GM06990 (cell line): ENCODE measurements around the gene PIK3IP1.

Experiments used
- DNase-seq: peaks from one replicate; pipeline ENCODE4 v3.0.0-alpha.2; 2011; ENCODE audit not compliant: insufficient read length; ENCODE audit errors: extremely low read depth
- H3K27me3 ChIP-seq: replicated peaks from 2 replicates; pipeline ENCODE4 v1.6.0; 2011; ENCODE audit warnings: low read length; ENCODE audit not compliant: control insufficient read depth, insufficient read depth
- H3K36me3 ChIP-seq: 2 replicates; pipeline ENCODE4 v1.5.1; 2011; ENCODE audit warnings: low read length; ENCODE audit not compliant: control insufficient read depth, insufficient read depth
- H3K4me3 ChIP-seq: replicated peaks from 2 replicates; pipeline ENCODE4 v1.5.1; 2011; ENCODE audit warnings: low read depth, mild to moderate bottlenecking, control low read depth, low read length
- TF ChIP-seq, protein P1 (sequence below): IDR thresholded peaks from 2 replicates; pipeline ENCODE4 v1.5.1; 2011; ENCODE audit warnings: low read length, control low read depth, mild to moderate bottlenecking, inconsistent platforms; ENCODE audit not compliant: insufficient read depth, poor library complexity, severe bottlenecking

The PIK3IP1 gene

DNA sequence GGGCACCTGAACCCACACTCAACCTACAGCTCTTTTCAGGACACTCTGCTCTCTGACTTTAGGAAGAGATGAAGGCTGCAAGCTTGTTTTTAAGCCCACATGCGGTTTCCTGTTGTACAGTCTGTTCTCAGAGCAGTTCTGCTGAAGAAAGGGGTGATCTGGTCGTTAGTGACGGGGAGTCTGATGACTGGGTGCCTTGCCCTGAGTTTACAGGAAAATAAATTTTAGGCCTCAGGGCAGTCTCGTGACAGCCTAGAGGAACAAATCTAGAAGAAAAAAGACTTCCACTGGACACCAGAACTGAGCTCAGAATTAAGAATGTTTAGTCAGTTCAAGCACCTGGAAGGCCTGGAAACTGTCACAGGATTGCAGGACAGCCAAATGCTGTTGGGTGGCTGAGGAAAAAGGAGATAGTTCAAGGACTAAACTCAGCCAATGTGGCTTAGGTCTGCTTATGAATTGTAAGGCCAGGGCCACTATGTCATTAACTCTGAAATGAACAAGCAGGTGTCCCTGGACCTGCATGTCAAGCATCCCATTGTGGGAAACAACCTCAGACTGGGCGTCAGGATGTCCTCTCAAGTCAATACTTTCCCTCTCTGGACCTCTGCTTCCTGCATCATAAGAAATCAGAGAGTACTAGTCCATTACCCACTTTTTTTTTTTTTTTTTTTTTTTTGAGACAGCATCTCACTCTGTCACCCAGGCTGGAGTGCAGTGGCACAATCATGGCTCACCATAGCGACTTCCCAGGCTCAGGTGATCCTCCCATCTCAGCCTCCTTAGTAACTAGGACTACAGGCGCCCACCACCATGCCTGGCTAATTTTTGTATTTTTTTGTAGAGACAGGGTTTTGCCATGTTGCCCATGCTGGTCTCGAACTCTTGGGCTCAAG, 5.7 kb downstream of the PIK3IP1 start:
- H3K27me3 ChIP-seq: no peaks in the 10 kb centered on the region
- no peak for DNase-seq
- peaks cover 13% of the 10 kb centered on the region for H3K36me3 ChIP-seq
- no peak overlapping the region for H3K4me3 ChIP-seq
- TF ChIP-seq, protein P1, sequence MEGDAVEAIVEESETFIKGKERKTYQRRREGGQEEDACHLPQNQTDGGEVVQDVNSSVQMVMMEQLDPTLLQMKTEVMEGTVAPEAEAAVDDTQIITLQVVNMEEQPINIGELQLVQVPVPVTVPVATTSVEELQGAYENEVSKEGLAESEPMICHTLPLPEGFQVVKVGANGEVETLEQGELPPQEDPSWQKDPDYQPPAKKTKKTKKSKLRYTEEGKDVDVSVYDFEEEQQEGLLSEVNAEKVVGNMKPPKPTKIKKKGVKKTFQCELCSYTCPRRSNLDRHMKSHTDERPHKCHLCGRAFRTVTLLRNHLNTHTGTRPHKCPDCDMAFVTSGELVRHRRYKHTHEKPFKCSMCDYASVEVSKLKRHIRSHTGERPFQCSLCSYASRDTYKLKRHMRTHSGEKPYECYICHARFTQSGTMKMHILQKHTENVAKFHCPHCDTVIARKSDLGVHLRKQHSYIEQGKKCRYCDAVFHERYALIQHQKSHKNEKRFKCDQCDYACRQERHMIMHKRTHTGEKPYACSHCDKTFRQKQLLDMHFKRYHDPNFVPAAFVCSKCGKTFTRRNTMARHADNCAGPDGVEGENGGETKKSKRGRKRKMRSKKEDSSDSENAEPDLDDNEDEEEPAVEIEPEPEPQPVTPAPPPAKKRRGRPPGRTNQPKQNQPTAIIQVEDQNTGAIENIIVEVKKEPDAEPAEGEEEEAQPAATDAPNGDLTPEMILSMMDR: no peak

DNA sequence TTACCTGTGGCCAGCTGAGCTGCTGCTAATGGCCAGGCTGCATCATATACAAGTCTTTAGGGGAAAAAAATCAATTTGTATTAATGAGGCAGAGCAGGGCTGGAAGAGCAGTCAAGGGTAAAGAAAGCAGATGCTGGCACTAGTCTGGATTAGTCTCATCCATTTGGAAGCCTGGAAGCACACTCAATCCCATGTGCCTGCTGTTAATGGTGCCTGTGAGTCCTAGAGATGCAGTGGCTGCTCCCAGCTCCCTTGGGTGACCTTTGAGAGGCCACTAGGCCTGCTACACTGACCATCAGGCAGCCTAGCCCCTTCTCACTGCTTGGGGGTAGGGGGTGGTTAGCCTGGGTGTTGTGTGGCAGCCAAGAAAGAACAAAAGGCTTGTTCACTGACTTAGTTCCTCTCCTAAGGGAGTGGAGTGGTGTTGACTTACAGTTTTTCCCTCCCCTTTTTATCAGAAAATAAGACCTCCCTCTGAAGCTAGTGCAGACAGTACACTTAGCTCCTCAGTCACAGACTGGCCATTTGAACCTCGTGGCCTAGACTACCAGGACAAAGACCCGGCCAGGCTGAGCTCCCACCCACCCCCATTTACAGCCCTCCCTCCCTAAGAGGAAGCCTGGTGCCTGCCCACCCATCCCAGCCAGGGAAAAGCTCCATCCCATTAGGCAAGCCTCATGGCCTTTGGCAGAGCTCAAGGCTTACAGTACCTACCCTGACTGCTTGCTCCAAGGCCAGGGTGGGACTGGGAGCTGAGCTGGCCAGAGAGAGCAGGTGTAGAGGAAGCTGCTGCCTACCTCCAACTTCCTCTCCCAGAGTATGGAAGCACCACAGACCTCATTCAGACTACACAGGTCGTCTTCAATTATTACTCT, 7.8 kb downstream of the PIK3IP1 start:
- TF ChIP-seq, protein P1: no peak
- Histone ChIP-seq H3K27me3 (no peaks in the 10 kb centered on the region), H3K4me3 (no peak overlapping the region), H3K36me3 (peaks cover 16% of the 10 kb centered on the region)
- no peak for DNase-seq

DNA sequence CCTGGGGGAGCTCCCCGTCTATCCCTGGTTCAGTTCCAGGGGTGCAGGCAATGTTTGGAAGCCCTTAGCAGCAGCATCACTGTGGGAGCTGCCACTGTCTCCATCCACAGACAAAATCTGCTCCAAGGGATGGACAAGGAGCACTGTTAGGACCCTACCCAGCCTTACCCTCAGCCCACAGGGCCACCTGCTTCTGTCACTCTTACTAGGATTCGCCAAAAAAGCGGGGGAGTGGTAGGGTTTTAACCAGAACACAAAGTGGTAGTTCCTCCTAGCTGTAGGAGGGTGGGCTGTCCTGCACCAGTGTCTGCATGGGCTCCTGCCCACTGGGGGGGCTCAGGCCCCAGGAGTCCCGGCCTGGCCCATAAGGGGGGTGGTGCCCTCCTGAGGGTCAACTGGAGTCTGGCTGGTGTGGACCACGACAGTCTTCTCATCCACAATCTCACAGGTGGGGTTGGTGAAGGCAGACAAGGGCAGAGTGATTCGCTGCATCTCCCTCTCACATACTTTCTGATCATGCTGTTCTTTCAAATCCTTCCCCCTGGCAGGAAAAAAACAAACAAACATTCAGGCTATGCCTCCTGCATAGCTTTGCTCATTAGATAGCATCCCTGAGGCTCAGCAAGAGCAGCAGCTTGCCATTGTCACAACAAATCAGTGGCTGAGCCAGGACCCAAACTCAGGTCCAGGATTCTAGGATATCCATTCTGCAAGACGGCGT, 9.4 kb downstream of the PIK3IP1 start:
- Histone ChIP-seq H3K4me3 (no peak overlapping the region), H3K27me3 (no peaks in the 10 kb centered on the region), H3K36me3 (peaks cover 22% of the 10 kb centered on the region)
- DNase-seq: no peak
- TF ChIP-seq, protein P1: no peak

DNA sequence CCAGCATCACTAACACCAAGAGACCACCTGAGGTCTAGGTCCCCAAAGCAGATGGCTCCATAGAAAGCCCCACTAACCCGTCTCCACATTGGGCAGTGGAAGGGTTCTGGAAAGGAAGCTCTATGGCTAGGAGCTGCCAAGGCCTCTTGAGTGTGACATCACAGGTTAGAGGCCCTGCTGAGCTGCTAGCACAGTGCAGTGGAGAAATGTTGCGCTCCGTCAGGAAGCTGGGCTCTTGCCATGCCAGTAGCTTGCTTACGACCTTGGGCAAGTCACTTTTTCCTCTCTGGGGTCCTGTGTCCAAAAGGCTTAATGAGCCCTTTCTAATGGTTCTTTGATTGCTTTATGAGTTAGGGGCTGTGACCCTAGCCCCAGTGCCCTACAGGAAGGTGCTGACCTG, 10.6 kb downstream of the PIK3IP1 start:
- Histone ChIP-seq H3K36me3 (peaks cover 22% of the 10 kb centered on the region), H3K27me3 (no peaks in the 10 kb centered on the region), H3K4me3 (no peak overlapping the region)
- TF ChIP-seq, protein P1: no peak
- no peak for DNase-seq

DNA sequence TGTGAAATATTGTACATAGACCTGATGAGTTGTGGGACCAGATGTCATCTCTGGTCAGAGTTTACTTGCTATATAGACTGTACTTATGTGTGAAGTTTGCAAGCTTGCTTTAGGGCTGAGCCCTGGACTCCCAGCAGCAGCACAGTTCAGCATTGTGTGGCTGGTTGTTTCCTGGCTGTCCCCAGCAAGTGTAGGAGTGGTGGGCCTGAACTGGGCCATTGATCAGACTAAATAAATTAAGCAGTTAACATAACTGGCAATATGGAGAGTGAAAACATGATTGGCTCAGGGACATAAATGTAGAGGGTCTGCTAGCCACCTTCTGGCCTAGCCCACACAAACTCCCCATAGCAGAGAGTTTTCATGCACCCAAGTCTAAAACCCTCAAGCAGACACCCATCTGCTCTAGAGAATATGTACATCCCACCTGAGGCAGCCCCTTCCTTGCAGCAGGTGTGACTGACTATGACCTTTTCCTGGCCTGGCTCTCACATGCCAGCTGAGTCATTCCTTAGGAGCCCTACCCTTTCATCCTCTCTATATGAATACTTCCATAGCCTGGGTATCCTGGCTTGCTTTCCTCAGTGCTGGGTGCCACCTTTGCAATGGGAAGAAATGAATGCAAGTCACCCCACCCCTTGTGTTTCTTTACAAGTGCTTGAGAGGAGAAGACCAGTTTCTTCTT, 12.3 kb downstream of the PIK3IP1 start:
- H3K27me3 ChIP-seq: no peaks in the 10 kb centered on the region
- H3K36me3 ChIP-seq: peaks cover 25% of the 10 kb centered on the region
- no peak overlapping the region for H3K4me3 ChIP-seq
- no peak for DNase-seq
- TF ChIP-seq, protein P1: no peak
